ENCODE results near the gene MCTP1.

- no peak for TF ChIP-seq CTCF (IDR thresholded peaks at IDR 0.05)
- TF ChIP-seq EZH2 (IDR thresholded peaks at IDR 0.05), result no peak
- no peak for TF ChIP-seq EZH2phosphoT487 (IDR thresholded peaks at IDR 0.05)
Observed at GRCh38 chr5:94788527-94788926, 496.4 kb downstream of the MCTP1 start.

Data from neural progenitor cell (in vitro differentiated cells).